CD4-positive, alpha-beta T cell treated with Interleukin-21 for 1 hour (primary cell): ENCODE results near the gene PRDM7.
"Not testable (repeated sequence)": the region's sequence is repeated elsewhere in the genome, so short reads cannot be mapped to it uniquely, and the experiment has no call there.

Source experiments
- DNase-seq: peaks from one replicate; pipeline ENCODE4 v3.0.0-alpha.2; 2020

Gene PRDM7

GRCh38 chr16:90077240-90077756, at the start of gene PRDM7:
Gene PRDM7 (minus strand): TSS chr16:90077331. CDS start chr16:90075910, 1,421 bp downstream.
- DNase-seq = peak; percentile 96

GRCh38 chr16:90121846-90122245, 44.7 kb upstream of the PRDM7 start:
- not testable (repeated sequence) for DNase-seq

- not testable (repeated sequence) for DNase-seq
These were observed 30.5 kb upstream of the PRDM7 start for GRCh38 chr16:90107617-90108016.

GRCh38 chr16:90107060-90107459, 29.9 kb upstream of the PRDM7 start:
- DNase-seq = not testable (repeated sequence)

GRCh38 chr16:90106271-90106670, 29.1 kb upstream of the PRDM7 start:
- DNase-seq = peak; percentile 48

GRCh38 chr16:90104725-90105124, 27.6 kb upstream of the PRDM7 start:
- DNase-seq = not testable (repeated sequence)

- DNase-seq = not testable (repeated sequence)
These were observed 25.2 kb upstream of the PRDM7 start for GRCh38 chr16:90102086-90102884.

GRCh38 chr16:90101332-90101731, 24.2 kb upstream of the PRDM7 start:
- not testable (repeated sequence) for DNase-seq

GRCh38 chr16:90100790-90101189, 23.7 kb upstream of the PRDM7 start:
- not testable (repeated sequence) for DNase-seq

- not testable (repeated sequence) for DNase-seq
These were observed 23.1 kb upstream of the PRDM7 start for GRCh38 chr16:90100229-90100628.

GRCh38 chr16:90098936-90099335, 21.8 kb upstream of the PRDM7 start:
- DNase-seq = not testable (repeated sequence)

GRCh38 chr16:90097010-90097684, 20.0 kb upstream of the PRDM7 start:
- DNase-seq = not testable (repeated sequence)

GRCh38 chr16:90094791-90095190, 17.7 kb upstream of the PRDM7 start:
- not testable (repeated sequence) for DNase-seq

- not testable (repeated sequence) for DNase-seq
These were observed 17.2 kb upstream of the PRDM7 start for GRCh38 chr16:90094296-90094695.

- not testable (repeated sequence) for DNase-seq
These were observed 16.7 kb upstream of the PRDM7 start for GRCh38 chr16:90093799-90094198.

- not testable (repeated sequence) for DNase-seq
These were observed 15.7 kb upstream of the PRDM7 start for GRCh38 chr16:90092781-90093180.

GRCh38 chr16:90084215-90084950, 7.3 kb upstream of the PRDM7 start:
- no peak for DNase-seq

- DNase-seq = no peak
These were observed 6.0 kb upstream of the PRDM7 start for GRCh38 chr16:90083139-90083538.

- no peak for DNase-seq
These were observed 4.5 kb upstream of the PRDM7 start for GRCh38 chr16:90081606-90081970.

GRCh38 chr16:90078579-90078895, 1.4 kb upstream of the PRDM7 start:
- DNase-seq = no peak

GRCh38 chr16:90077757-90078578, 837 bp upstream of the PRDM7 start:
- peak; percentile 62 for DNase-seq

- DNase-seq = no peak
These were observed 4.6 kb downstream of the PRDM7 start for GRCh38 chr16:90072442-90073105.
